Esophagus muscularis mucosa (tissue), 4 donors: ENCODE measurements around the gene TRAK1. TPM values are rescaled to one million over a fixed set of nuclear protein-coding genes. Genes with fewer than 3 reads are reported as not detected.

ENCODE experiments used
- DNase-seq: peaks from one replicate; pipeline ENCODE4 v3.0.0-alpha.2; 2017; ENCODE audit errors: extremely low spot score
- H3K27ac ChIP-seq, 4 donors: fragments of 200-600 bp; sonication (generic); replicated peaks in 1 of 4; 1 replicate in 3 of 4; 2 replicates in 1 of 4; pipeline ENCODE4 v1.5.1; 2016 to 2019; ENCODE audit warnings: mild to moderate bottlenecking in 1 of 4
- H3K27me3 ChIP-seq, 4 donors: fragments of 200-600 bp; sonication (generic); one replicate each; pipeline versions ENCODE4 v1.5.1 to v1.6.0; 2016 to 2019
- H3K36me3 ChIP-seq, 4 donors: fragments of 200-600 bp; sonication (generic); one replicate each; pipeline ENCODE4 v1.5.1; 2016 to 2019
- H3K4me1 ChIP-seq, 4 donors: fragments of 200-600 bp; sonication (generic); one replicate each; pipeline ENCODE4 v1.5.1; 2016 to 2019
- H3K4me3 ChIP-seq, 4 donors: fragments of 200-600 bp; sonication (generic); 1 replicate in 2 of 4; 2 replicates in 2 of 4; pipeline ENCODE4 v1.5.1; 2016 to 2019; ENCODE audit warnings: mild to moderate bottlenecking in 4 of 4, moderate library complexity in 1 of 4
- H3K9me3 ChIP-seq, 4 donors: fragments of 200-600 bp; sonication (generic); 1 replicate in 3 of 4; 2 replicates in 1 of 4; pipeline ENCODE4 v1.5.1; 2016 to 2019
- EP300 ChIP-seq: sonication (generic); formaldehyde crosslinking; IDR thresholded peaks from one replicate; pipeline ENCODE4 v1.6.1; 2017; ENCODE audit warnings: antibody characterized with exemption
- POLR2A ChIP-seq: fragments of 450-650 bp; IDR thresholded peaks from one replicate; pipeline ENCODE4 v1.6.1; 2017; ENCODE audit warnings: antibody characterized with exemption, moderate library complexity, mild to moderate bottlenecking, low read depth
- POLR2AphosphoS5 ChIP-seq, 2 donors: sonication (generic); formaldehyde crosslinking; IDR thresholded peaks; one replicate each; pipeline ENCODE4 v1.6.1; 2017; ENCODE audit warnings: antibody characterized with exemption in 2 of 2
- WGBS: methylation state at CpG from one replicate; pipeline ENCODE4 v1.1.5; 2018; 5-methylcytosine and 5-hydroxymethylcytosine counted together
- intact Hi-C: fragments of 100-400 bp; cut with DNase I; formaldehyde crosslinking; loops from one replicate; pipeline ENCODE4 v1.15.1; 2023
- total RNA-seq, 4 donors: library from RNA; depleted of rRNA; stranded (reverse); fragments of >200 nt; gene quantifications; one replicate each; pipeline versions ENCODE4 v1.1.0 to v1.2.1, GENCODE V29; 2016
- TF ChIP-seq, protein P1 (sequence below), 3 experiments: fragments of 200-600 bp in 2 of 3; fragments of 450-650 bp in 1 of 3; sonication (generic) in 2 of 3; IDR thresholded peaks; one replicate each; pipeline ENCODE4 v1.5.1; 2017 to 2019; ENCODE audit warnings: antibody characterized with exemption in 3 of 3, mild to moderate bottlenecking in 2 of 3, moderate library complexity in 1 of 3

Gene TRAK1
- total RNA-seq, 4 donors from 2014 or later, result 45.7 to 74.8 (median 57.7) TPM

DNA sequence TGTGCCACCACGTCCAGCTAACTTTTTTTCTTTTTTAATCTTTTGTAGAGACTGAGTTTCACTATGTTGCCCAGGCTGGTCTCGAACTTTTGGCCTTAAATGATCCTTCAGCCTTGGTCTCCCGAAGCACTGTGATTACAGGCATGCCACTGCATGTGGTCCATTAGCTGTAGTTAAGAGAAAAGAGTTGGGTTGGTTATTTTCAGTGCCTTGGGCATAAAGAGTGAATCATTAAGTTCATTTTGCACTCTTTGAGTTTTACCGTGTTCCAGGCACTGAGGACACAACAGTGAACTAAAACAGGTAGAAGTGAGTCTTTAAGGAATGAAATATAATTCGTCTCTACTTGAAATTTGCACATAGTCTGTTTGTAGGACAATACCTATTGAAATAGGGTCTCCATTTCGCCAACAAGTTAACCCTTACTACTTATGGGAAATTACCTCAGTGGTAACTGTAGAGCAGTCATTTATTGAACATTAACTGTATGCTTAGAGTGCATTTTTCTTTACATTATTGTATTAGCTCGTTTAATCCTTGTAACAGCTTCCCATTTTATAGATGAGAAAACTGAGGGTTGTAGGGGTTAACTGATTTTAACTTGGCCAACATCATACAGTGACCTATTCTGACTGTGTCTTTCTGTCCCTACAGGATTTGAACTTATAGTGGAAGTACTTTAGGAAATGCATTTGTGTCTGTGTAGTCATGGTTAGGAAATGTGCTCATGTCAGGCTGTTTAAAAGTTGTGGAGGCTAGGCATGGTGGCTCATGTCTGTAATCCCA, 22.7 kb upstream of the TRAK1 start:
- Histone ChIP-seq H3K36me3 (no peaks in the 10 kb centered on the region), H3K4me3 (no peak overlapping the region), H3K27ac (peak overlapping the region; percentile 80 to 88 (median 84)), H3K27me3 (no peaks in the 10 kb centered on the region), H3K9me3 (no peaks in the 10 kb centered on the region), H3K4me1 (peaks cover 84 to 98% (median 96%) of the 10 kb centered on the region in 4 donors)
- intact Hi-C loops, result loop anchor here (5.0 kb wide), 1 partner anchor 41 kb away; no protein-coding TSS in a partner anchor
- TF ChIP-seq EP300, result no peak
- no peak for TF ChIP-seq POLR2A
- TF ChIP-seq, protein P1, sequence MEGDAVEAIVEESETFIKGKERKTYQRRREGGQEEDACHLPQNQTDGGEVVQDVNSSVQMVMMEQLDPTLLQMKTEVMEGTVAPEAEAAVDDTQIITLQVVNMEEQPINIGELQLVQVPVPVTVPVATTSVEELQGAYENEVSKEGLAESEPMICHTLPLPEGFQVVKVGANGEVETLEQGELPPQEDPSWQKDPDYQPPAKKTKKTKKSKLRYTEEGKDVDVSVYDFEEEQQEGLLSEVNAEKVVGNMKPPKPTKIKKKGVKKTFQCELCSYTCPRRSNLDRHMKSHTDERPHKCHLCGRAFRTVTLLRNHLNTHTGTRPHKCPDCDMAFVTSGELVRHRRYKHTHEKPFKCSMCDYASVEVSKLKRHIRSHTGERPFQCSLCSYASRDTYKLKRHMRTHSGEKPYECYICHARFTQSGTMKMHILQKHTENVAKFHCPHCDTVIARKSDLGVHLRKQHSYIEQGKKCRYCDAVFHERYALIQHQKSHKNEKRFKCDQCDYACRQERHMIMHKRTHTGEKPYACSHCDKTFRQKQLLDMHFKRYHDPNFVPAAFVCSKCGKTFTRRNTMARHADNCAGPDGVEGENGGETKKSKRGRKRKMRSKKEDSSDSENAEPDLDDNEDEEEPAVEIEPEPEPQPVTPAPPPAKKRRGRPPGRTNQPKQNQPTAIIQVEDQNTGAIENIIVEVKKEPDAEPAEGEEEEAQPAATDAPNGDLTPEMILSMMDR (IDR thresholded peaks at IDR 0.05), result no peak
- no peak for TF ChIP-seq POLR2AphosphoS5 (IDR thresholded peaks at IDR 0.05)
- no peak for DNase-seq
- WGBS, result 87% methylated on average over 7 of the region's 7 CpGs

- Histone ChIP-seq H3K4me1 (peaks cover 90 to 99% (median 98%) of the 10 kb centered on the region in 4 donors), H3K27ac (peak overlapping the region; percentile 81 to 88 (median 86)), H3K27me3 (no peaks in the 10 kb centered on the region), H3K9me3 (no peaks in the 10 kb centered on the region), H3K4me3 (no peak overlapping the region), H3K36me3 (no peaks in the 10 kb centered on the region)
- TF ChIP-seq EP300 (no peak), POLR2A (no peak), POLR2AphosphoS5 (IDR thresholded peaks at IDR 0.05) (no peak)
- TF ChIP-seq, protein P1 (IDR thresholded peaks at IDR 0.05), result no peak
- no peak for DNase-seq
- WGBS, result 67% methylated on average over 2 of the region's 2 CpGs
- intact Hi-C loops, result no loop called here
Measured at GRCh38 chr3:42070089-42070488, 21.1 kb upstream of the TRAK1 start.

- H3K4me3 ChIP-seq, result no peak overlapping the region
- DNase-seq, result no peak
- intact Hi-C loops, result no loop called here
- TF ChIP-seq EP300, result no peak
- TF ChIP-seq POLR2AphosphoS5 (IDR thresholded peaks at IDR 0.05), result peak in 1 of 2 donors; percentile 8
- H3K36me3 ChIP-seq, result no peaks in the 10 kb centered on the region
- H3K9me3 ChIP-seq, result no peaks in the 10 kb centered on the region
- H3K27me3 ChIP-seq, result no peaks in the 10 kb centered on the region
- peaks cover 90 to 100% (median 98%) of the 10 kb centered on the region in 4 donors for H3K4me1 ChIP-seq
- 60% methylated on average over 1 of the region's 1 CpG for WGBS
- H3K27ac ChIP-seq, result peak overlapping the region; percentile 81 to 88 (median 86)
Measured at GRCh38 chr3:42070524-42070923, 20.6 kb upstream of the TRAK1 start.

GRCh38 chr3:42071904-42072812, 19.0 kb upstream of the TRAK1 start:
- Histone ChIP-seq H3K36me3 (no peaks in the 10 kb centered on the region), H3K27me3 (no peaks in the 10 kb centered on the region), H3K4me3 (peak overlapping the region; percentile 33 to 48 (median 40)), H3K27ac (peak overlapping the region; percentile 81 to 88 (median 86)), H3K4me1 (peaks cover 77 to 88% (median 85%) of the 10 kb centered on the region in 4 donors), H3K9me3 (no peaks in the 10 kb centered on the region)
- WGBS, result 4% methylated on average over 14 of the region's 17 CpGs
- intact Hi-C loops, result no loop called here
- peak; percentile 38 to 66 for TF ChIP-seq POLR2AphosphoS5 (IDR thresholded peaks at IDR 0.05)
- TF ChIP-seq, protein P1 (IDR thresholded peaks at IDR 0.05), result no peak
- no peak for DNase-seq

- no peak for DNase-seq
- H3K27me3 ChIP-seq, result no peaks in the 10 kb centered on the region
- H3K27ac ChIP-seq, result peak overlapping the region; percentile 81 to 88 (median 86)
- H3K36me3 ChIP-seq, result no peaks in the 10 kb centered on the region
- 26% methylated on average over 7 of the region's 7 CpGs for WGBS
- intact Hi-C loops, result no loop called here
- TF ChIP-seq EP300 (no peak), POLR2A (no peak), POLR2AphosphoS5 (IDR thresholded peaks at IDR 0.05) (no peak)
- TF ChIP-seq, protein P1 (IDR thresholded peaks at IDR 0.05), result no peak
- peak overlapping the region; percentile 33 to 48 (median 40) for H3K4me3 ChIP-seq
- no peaks in the 10 kb centered on the region for H3K9me3 ChIP-seq
- H3K4me1 ChIP-seq, result peaks cover 75 to 88% (median 85%) of the 10 kb centered on the region in 4 donors
Measured at GRCh38 chr3:42072831-42073301, 18.3 kb upstream of the TRAK1 start.
